Lower leg skin (tissue), 3 donors: ENCODE measurements around the gene GADD45GIP1.

ENCODE experiments used
- CTCF ChIP-seq, 3 donors: fragments of 450-650 bp; IDR thresholded peaks; one replicate each; pipeline ENCODE4 v1.5.1; 2016; ENCODE audit warnings: antibody characterized with exemption in 3 of 3, mild to moderate bottlenecking in 3 of 3, moderate library complexity in 2 of 3
- POLR2A ChIP-seq, 2 donors: fragments of 450-650 bp; IDR thresholded peaks; one replicate each; pipeline ENCODE4 v1.6.1; 2016 to 2017; ENCODE audit warnings: antibody characterized with exemption in 2 of 2, mild to moderate bottlenecking in 1 of 2, moderate library complexity in 1 of 2

- TF ChIP-seq POLR2A (IDR thresholded peaks at IDR 0.05) (no peak), CTCF (IDR thresholded peaks at IDR 0.05) (no peak)
Measured at GRCh38 chr19:12943437-12944044, 13.5 kb downstream of the GADD45GIP1 start.
